COLO668 (cell line): ENCODE measurements around the gene ERP44.
"Not testable (repeated sequence)": the region's sequence is repeated elsewhere in the genome, so short reads cannot be mapped to it uniquely, and the experiment has no call there.

ENCODE experiments used
- DNase-seq: peaks from one replicate; lab custom pipeline; 2025; ENCODE audit not compliant: unreplicated experiment; lab: John Stamatoyannopoulos, UW

ERP44 gene

DNA sequence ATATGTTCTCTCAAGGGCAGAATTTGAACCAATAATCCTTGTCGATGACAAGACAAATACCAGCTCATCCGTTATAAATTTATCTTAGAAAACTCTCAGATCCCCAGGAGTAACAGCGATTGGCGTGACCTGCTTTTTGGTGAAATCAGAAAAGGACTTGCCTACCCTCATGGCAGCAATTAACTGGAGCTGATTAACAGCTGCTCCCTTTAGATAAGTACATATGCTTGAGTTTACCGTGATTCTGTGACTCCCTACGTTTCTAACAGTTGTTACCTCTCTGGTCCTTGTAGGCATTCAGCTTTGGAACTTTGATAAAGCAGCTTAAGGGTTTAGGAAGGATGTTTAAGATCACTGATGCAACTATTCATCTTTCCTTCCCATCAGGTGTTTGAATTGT, 2.8 kb upstream of the ERP44 start:
- no peak for DNase-seq

DNA sequence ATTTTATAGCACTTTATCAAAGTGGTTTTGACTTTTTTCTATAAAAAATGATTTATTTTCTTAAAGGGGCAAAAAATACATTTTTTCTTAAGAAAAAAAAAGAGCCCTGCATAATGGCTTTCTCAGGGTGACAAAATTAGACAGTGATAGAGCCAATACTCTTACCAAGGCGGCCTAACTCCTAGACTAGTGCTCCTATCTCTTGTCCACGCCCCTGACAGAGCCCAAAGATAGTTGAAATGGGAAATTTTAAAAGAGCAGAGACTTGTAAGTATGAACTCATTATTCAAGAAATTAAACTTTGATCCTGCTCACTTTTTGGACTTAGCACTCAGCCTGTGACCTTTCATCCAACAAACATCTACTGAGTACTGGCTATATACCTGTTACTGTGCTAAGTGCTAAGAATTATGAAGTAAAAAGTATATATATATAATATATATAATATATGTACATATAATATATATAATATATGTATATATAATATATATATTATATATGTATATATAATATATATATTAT, 1.4 kb upstream of the ERP44 start:
- DNase-seq = no peak

DNA sequence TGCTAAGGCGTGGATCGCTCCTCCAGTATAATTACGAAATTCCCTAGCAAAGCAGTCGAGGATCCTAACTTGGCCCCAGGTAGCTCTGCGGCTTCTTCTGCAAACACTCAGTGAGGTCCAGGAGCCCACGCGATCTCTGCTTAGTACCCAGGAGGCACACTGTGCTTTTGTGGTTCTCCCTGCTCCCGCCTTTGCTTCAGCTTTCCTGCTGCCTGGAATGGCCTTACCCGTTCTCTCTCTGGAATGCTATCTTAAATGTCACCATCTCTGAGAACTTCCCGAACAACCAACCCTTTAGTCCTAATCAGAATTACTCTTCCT, 882 bp upstream of the ERP44 start:
- DNase-seq = peak; percentile 40

DNA sequence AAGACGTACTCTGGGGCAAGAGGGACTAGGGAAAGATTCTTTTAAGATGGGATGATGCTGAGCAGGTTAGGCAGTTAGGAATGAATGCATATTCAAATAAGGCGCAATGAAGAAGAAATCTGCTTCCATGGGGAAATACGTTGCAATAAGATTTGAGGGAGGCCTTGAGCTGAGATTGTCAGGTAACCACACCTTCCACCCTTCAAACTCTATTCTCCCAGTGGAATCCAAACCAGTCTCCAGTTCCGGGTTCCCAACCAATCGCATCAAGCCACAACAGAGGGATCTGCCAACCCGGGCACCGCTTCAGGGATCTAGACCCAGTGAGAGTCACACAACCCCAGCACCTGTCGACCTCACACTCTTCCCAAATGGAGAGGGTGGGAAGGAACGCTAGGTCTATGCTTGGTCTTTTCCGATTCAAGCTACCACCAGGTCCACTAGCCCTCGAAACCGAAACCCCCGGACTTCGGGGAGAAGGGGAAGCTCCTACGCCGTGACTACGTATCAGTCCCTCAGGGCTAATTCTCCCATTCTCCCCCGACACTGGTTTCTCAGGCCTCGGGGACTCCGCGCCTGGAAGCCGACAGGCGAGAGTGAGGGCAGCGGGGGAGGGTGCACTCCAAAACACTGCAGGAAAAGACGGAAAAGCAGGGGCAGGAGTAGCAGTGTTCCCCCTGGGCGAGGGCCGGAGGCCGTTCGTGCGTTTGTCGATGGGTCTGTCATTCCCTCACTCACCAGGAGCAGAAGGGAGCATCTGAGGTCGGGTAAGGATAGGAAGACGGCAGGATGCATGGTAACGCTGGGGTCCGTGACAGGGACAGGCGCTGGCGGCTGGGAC, 534 bp downstream of the ERP44 start:
- DNase-seq = peak; percentile 67

DNA sequence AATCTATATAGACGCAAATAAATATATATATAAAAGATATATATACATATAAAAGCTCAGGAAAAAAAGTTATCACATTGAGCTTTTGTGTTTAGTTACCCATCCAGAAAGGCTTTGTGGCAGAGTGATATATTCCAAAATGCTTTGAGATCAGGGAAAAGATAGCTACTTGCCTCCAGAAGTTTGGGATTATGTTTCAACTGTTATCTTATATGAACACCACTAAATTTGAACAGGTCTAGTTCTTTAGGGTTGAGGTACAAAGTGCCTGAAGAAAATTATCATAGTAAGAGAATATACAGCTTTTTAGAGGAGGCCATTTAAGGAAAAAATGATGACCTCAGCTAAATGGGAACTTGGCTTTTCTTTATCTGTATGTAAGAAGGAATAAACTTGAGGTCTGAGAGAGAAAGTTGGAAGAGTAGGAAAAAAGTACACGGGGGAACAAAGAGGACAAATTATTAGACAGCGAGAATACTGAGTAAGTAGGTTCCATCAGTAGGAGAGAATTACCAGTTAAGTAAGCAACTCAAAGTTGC, 2.4 kb downstream of the ERP44 start:
- DNase-seq = no peak

DNA sequence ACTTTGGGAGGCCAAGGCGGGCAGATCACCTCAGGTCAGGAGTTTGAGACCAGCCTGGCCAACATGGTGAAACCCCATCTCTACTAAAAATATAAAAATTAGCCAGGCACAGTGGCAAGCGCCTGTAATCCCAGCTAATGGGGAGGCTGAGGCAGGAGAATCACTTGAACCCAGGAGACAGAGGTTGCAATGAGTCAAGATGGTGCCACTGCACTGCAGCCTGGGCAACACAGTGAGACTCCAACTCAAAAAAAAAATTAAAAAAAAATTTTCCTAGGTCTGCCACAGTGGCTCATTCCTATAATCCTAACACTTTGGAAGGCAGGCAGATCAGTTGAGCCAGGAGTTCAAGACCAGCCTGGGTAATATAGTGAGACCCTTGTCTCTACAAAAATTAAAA, 4.4 kb downstream of the ERP44 start:
- not testable (repeated sequence) for DNase-seq

DNA sequence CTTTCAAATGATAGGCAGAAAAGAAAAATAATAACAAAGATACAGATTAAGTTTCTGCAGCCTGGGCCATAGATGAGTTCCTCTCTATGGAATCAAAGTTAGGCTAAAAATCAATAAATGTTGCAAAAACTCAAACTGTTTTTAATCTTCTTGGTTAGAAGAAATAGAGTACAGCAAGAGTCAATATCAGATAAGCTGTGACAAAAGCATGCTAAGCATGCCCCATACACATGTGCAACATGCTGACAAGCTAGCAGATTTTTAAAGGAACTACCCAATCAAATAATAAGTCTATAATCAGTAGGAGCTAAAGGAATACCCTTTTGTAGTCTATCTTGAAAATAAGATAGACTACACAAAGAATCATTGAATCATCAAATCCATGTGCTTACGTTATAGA, 6.7 kb downstream of the ERP44 start:
- no peak for DNase-seq

DNA sequence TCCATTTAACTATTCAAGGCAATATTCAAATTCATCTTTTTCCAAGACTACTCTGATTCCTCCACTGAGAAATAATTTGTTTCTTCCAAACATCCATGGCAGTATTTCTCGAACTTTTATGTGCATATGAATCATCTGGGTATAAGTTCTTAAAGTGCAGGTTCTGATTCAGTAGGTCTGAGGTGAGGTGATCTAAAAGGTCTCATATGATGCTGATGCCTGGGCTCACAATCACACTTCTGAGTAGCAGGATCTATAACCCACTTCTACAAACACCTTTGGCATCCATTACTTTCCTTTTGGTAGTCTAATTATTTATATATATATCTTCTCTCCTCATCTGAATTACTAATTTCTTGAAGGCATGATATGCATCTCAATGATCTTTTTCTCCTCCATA, 7.2 kb downstream of the ERP44 start:
- no peak for DNase-seq

DNA sequence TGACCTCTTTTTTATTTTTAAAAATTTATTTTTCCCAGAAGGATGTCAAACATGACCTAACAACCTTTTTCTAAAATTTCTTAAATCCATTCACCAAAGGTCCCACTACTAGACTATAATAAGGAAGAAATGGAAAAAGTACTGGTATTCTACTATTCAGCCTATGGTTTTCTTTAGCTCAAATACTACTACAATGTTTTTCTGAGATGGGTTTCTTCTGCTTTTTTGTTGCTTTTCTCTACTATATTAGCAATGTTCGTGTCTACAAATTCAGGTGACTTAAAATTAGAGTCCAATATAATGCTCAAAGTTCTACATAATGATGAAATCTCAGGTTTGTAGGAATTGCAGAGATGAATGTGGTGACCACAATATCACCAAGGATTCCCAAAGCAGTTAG, 7.9 kb downstream of the ERP44 start:
- no peak for DNase-seq

DNA sequence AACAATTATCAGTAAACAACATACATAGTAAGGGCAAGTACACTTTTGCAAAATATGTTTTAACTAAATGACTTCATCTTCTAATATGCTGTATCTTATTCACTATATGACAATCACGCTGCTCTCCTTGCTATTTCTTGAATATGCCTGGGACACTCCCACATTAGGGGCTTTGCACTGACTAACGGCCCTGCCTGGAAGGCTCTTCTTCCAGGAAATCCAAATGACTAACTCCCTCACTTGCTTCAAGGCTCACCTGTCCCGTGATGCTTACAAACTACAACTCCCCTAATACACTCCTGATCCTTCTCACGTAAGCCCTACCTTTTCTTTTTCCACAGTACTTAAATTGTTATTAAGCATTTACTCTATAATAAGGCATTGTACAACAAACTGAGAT, 10.6 kb downstream of the ERP44 start:
- DNase-seq = no peak

DNA sequence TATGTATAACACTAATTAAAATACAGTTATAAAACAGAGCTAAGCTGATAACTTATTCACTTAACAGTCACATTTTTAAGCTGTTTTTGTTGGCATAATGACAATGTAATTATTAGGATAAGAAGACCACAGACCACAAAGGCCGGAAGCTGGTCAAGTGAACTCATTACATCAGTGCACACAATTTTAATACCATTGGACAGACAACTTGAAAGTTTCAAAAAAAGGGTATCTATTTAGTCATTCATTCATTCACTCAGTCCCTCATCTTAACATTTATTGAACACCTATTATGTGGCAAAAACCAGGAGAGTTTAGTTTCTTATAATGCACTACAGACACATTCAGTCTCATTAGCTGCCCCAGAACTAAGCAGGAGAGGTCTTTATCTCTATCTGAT, 11.6 kb downstream of the ERP44 start:
- DNase-seq = no peak

DNA sequence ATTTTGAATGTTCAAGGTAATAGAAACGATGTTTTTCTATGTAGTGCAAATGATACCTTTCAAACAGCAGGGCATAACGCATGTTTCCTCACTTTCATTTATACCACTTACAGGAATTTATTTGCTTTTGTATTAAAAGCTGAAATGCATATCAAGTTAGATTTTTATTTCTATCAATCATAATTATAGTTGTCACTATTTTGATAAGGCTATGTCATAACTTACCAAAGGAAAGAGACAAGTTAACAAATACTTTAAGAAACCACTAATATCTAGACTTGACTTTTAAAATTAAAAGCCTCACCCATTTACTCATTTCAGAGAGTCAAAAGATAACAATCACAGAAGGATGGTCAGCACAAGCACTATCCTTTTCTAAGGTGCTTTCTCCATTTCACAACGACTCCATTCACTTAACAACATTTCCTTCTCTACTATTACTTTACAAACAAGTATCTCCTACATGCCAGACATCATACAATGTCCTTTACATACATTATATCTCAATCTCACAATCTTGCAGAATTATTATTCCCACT, 12.6 kb downstream of the ERP44 start:
- DNase-seq = no peak

DNA sequence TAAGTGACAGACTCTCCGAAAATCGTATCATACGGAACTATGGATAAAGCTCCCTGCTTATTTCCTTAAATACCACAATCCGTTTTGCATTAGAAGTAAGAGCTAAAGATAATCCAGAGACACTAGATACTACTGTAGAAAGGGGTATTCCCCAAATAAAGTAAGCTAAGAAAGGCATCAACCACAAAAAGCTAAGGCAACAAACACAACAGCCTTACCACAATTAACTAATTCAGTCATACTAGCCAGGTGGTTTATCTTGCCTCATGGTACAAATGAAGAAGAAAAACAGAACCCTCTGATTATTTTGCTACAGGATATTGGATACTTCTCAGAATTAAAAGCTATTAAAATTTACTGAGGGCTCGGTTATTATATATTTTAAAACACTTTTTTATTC, 14.1 kb downstream of the ERP44 start:
- DNase-seq = no peak

DNA sequence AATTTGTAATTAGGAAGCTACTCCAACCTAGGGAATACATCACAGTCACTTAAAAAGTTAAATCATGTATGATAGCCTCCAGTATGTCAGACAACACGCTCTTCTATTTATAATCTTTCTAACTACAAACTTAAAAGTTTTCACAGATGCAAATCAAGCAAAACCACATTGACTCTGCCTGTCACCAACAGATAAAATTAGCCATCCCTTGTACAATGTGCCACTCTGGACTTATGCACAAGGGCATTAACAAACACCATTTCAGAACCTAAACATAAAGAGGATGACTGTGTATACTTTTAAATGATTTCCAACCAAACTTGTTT, 14.7 kb downstream of the ERP44 start:
- DNase-seq = no peak

DNA sequence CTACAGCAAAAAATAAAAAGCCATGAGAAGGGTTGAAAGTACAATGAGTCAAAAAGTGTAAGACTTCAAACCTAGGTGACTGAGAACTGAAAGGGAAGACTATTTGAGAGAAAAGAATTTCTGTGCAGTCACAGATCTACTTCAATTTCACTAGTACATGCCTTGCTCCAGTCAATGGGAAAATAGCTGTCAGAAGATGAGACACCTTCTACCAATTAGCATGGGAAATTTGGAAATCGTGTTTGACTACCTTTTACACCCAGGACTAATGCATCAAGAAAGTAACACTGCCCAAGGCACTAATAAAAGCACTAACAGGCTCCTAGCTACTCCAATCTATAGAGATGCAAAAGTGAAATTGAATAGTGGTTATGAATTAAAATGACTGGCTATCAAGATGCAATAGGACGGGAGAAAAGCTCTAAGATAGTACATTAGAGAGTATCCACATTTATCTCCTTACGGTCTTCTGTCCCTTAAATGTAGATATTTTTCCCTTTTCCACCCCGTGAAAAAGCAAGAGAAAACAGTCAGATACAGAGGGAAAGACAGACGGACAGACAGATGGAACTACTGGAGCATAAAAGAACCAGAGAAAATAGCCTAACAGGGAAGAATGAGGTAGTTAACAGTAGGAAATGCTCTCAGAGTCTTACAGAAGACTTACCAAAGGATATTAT, 15.2 kb downstream of the ERP44 start:
- no peak for DNase-seq

DNA sequence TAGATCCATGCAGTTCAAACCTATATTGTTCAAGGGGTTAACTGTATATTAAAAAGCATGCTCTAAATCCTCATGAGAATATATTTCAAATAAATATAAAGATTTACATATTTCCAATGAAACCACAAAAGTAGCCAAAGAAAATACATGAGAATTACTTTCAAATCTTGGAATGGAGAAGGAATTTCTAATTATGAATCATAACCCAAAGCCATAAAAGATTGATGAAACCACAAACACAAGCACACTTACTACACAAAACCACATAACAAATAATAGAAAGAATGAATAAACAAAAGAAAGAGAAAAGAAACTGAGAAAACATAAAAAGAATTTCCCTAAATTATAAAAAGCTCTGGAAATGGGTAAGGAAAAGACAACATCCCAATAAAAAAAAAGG, 16.0 kb downstream of the ERP44 start:
- DNase-seq = no peak

DNA sequence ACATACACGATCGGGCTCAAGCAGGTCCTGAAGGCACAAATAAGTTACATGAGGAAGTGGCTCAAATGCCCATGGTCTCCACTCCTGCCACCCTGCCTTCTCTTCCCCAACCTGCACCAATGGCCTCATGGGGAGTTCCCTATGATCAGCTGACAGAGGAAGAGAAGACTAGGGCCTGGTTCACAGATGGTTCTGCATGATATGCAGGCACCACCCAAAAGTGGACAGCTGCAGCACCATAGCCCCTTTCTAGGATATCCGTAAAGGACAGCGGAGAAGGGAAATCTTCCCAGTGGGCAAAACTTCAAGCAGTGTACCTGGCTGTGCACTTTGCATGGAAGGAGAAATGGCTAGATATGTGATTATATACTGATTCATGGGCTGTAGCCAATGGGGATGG, 22.5 kb downstream of the ERP44 start:
- not testable (repeated sequence) for DNase-seq

DNA sequence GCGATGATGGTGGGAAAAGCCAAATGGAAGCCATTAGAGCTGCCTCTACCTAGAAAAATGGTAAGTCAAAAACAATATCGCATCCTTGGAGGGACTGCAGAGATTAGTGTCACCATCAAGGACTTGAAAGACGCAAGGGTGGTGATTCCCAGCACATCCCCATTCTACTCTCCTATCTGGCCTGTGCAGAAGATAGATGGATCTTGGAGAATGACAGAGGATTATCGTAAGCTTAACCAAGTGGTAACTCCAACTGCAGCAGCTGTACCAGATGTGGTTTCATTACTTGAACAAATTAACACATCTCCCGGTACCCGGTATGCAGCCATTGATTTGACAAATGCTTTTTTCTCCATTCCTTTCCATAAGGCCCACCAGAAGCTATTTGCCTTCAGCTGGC, 23.8 kb downstream of the ERP44 start:
- DNase-seq = no peak

DNA sequence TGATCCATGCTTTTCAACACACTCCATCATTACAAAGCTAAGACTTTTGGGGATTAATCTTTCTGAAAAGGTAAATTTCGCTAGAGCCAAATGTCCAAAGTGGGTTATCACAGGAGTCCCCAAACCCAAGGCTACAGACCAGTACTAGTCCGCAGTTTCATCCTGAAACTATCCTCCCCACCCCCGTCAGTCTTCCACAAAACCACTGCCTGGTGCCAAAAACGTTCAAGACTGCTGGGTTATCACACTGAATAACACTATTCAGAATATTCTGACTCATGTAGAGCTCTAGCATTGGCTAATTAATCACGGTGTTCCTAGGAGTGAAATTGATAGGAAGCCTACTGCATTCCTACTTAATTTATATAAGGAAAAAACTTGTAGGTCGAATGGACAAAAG, 24.7 kb downstream of the ERP44 start:
- no peak for DNase-seq

DNA sequence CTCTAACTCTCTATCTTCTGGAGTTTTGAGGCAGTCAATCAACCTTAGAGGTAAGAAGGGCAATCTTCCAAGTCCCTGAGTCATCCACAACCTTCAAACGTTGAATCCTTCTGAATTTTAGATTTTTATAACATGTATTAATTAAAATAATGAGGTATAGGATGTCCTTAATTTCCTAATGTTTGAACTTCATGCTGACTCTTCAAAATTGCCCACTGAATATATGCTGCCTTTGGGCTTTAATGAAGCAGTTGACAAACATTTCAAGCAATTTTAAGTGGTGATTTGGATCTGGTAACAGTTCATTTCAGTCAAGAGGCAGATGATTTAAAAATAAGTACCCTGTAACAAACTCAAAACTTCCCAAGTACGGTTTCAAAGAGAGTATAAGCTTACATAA, 26.0 kb downstream of the ERP44 start:
- no peak for DNase-seq

DNA sequence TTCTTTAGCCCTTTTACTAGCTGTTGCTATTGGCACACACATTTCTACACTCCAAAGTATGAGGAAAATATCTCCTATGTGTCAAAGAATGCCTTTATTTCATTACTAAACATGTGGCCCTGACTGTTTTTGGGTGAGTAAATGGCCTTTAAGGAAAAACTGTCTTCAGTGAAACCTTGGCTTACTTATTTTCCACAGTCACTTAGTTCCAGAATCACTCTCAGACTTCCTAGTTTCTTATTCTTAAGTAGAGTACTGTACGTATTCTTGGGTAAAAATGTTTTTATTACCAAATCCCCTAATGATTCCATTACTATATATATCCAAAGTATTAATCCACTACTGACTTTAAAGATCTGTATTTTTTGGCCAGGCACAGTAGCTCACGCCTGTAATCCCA, 27.5 kb downstream of the ERP44 start:
- DNase-seq = no peak
